Endothelial cell of umbilical vein (primary cell): Measurements from ENCODE around the gene GMPR2. TPM values are rescaled to one million over a fixed set of nuclear protein-coding genes. Genes with fewer than 3 reads are reported as not detected.

Source experiments
- BruUV-seq: library from RNA; stranded (reverse); fragments of 400-500 nt; replicated peaks from 2 replicates; lab custom pipeline; 2021; lab: Mats Ljungman, UMichigan
- CTCF ChIA-PET: fragments of 300-600, 350-600 bp; sonication (Branson Sonifier 250); formaldehyde crosslinking; loops from one replicate; lab custom pipeline; 2021; ENCODE audit warnings: antibody characterized with exemption, inconsistent platforms; lab: Charles Lee
- POLR2A ChIA-PET: fragments of 300-600, 350-600 bp; sonication (Branson Sonifier 250); formaldehyde crosslinking; loops from one replicate; lab custom pipeline; 2021; ENCODE audit warnings: antibody characterized with exemption, inconsistent platforms; lab: Charles Lee
- DNase-seq: peaks from one replicate; pipeline ENCODE4 v3.0.0-alpha.2; 2011; ENCODE audit warnings: low read depth, low spot score
- FAIRE-seq: peaks from 2 replicates; lab custom pipeline; 2011; peaks lifted over from hg19 to GRCh38; lab: Jason Lieb, UNC
- H2AFZ ChIP-seq: 2 replicates; pipeline ENCODE4 v1.6.0; 2012; ENCODE audit warnings: low read depth, low read length, control low read depth, inconsistent platforms
- H3K27ac ChIP-seq: 2 replicates; pipeline ENCODE4 v1.5.1; 2011; ENCODE audit warnings: low read depth, mild to moderate bottlenecking, control low read depth, low read length, moderate library complexity; ENCODE audit not compliant: insufficient read depth
- H3K27me3 ChIP-seq, 2 experiments: 2 replicates each; pipeline versions ENCODE4 v1.6.0 to v1.6.1; 2011; ENCODE audit warnings: low read length in 2 of 2, mixed read lengths in 1 of 2; ENCODE audit not compliant: control insufficient read depth in 2 of 2, insufficient read depth in 2 of 2
- H3K36me3 ChIP-seq, 2 experiments: 2 replicates in 1 of 2; 3 replicates in 1 of 2; pipeline ENCODE4 v1.5.1; 2011; ENCODE audit warnings: low read length in 2 of 2, mild to moderate bottlenecking in 1 of 2, moderate library complexity in 1 of 2; ENCODE audit not compliant: control insufficient read depth in 2 of 2, insufficient read depth in 2 of 2; ENCODE audit errors: extremely low read depth in 1 of 2
- H3K4me1 ChIP-seq: 3 replicates; pipeline ENCODE4 v1.5.1; 2011; ENCODE audit warnings: mild to moderate bottlenecking, low read length; ENCODE audit not compliant: control insufficient read depth, insufficient read depth; ENCODE audit errors: extremely low read depth
- H3K4me2 ChIP-seq: 2 replicates; pipeline ENCODE4 v1.6.1; 2011; ENCODE audit warnings: low read length, control low read depth, mixed read lengths; ENCODE audit not compliant: insufficient read depth
- H3K4me3 ChIP-seq, 3 experiments: fragments of 200-600 bp in 1 of 3; sonication (generic), shearing (Covaris generic) in 1 of 3; replicated peaks in 1 of 3; 2 replicates each; pipeline ENCODE4 v1.5.1; 2011 to 2016; ENCODE audit warnings: control low read depth in 3 of 3, low read length in 3 of 3, mild to moderate bottlenecking in 2 of 3, inconsistent platforms in 1 of 3, low read depth in 1 of 3, moderate library complexity in 1 of 3; ENCODE audit not compliant: insufficient read depth in 1 of 3
- H3K79me2 ChIP-seq: 2 replicates; pipeline ENCODE4 v1.6.0; 2012; ENCODE audit warnings: low read length, inconsistent platforms; ENCODE audit not compliant: control insufficient read depth, insufficient read depth
- H3K9ac ChIP-seq: replicated peaks from 2 replicates; pipeline ENCODE3; 2011; ENCODE audit warnings: low read length, control low read depth; ENCODE audit not compliant: insufficient read depth; ENCODE audit errors: extremely low read depth
- H3K9me1 ChIP-seq: replicated peaks from 3 replicates; pipeline ENCODE4 v1.6.0; 2011; ENCODE audit warnings: mild to moderate bottlenecking, low read length; ENCODE audit not compliant: control insufficient read depth, insufficient read depth; ENCODE audit errors: extremely low read depth
- H3K9me3 ChIP-seq: replicated peaks from 2 replicates; pipeline ENCODE4 v1.5.1; 2012; ENCODE audit warnings: low read length, inconsistent platforms; ENCODE audit not compliant: control insufficient read depth, insufficient read depth
- H4K20me1 ChIP-seq: replicated peaks from 2 replicates; pipeline ENCODE3; 2011; ENCODE audit warnings: mild to moderate bottlenecking, low read length; ENCODE audit not compliant: control insufficient read depth, insufficient read depth; ENCODE audit errors: extremely low read depth
- CTCF ChIP-seq, 2 donors: IDR thresholded peaks; 1 replicate in 1 of 2; 2 replicates in 1 of 2; pipeline ENCODE4 v1.5.1; 2011; ENCODE audit warnings: low read length in 2 of 2, mild to moderate bottlenecking in 2 of 2, moderate library complexity in 2 of 2, control low read depth in 1 of 2, inconsistent platforms in 1 of 2, low read depth in 1 of 2; ENCODE audit not compliant: insufficient read depth in 1 of 2; ENCODE audit errors: extremely low read depth in 1 of 2
- EZH2 ChIP-seq: IDR thresholded peaks from 2 replicates; pipeline ENCODE4 v1.6.1; 2012; ENCODE audit warnings: borderline replicate concordance, low read depth, mild to moderate bottlenecking, moderate library complexity, low read length, inconsistent platforms; ENCODE audit not compliant: severe bottlenecking
- FOS ChIP-seq: IDR thresholded peaks from 2 replicates; pipeline ENCODE4 v1.6.1; 2011; ENCODE audit warnings: mild to moderate bottlenecking, low read length, moderate library complexity, borderline replicate concordance; ENCODE audit not compliant: insufficient read depth
- GATA2 ChIP-seq: IDR thresholded peaks from 2 replicates; pipeline ENCODE4 v1.7.0; 2011; ENCODE audit warnings: low read depth, mild to moderate bottlenecking, moderate library complexity, mixed read lengths, low read length; ENCODE audit not compliant: insufficient read length, insufficient read depth
- JUN ChIP-seq: IDR thresholded peaks from 2 replicates; pipeline ENCODE4 v1.6.1; 2011; ENCODE audit warnings: borderline replicate concordance, low read depth; ENCODE audit not compliant: insufficient read length, insufficient read depth
- MAX ChIP-seq: IDR thresholded peaks from 2 replicates; pipeline ENCODE4 v1.6.1; 2011; ENCODE audit not compliant: insufficient read depth, insufficient read length
- MYC ChIP-seq: IDR thresholded peaks from one replicate; pipeline ENCODE4 v1.6.1; 2011; ENCODE audit warnings: mild to moderate bottlenecking, low read depth, low read length
- POLR2A ChIP-seq: IDR thresholded peaks from 2 replicates; pipeline ENCODE4 v1.6.1; 2012; ENCODE audit warnings: low read depth, mild to moderate bottlenecking, control low read depth, low read length
- POLR2AphosphoS5 ChIP-seq: IDR thresholded peaks from 2 replicates; pipeline ENCODE4 v1.6.1; 2012; ENCODE audit warnings: low read depth, mild to moderate bottlenecking, control low read depth, low read length, moderate library complexity; ENCODE audit not compliant: insufficient read depth
- dilution Hi-C: fragments of 300-500 bp; cut with MboI; formaldehyde crosslinking; loops from one replicate; pipeline ENCODE4 v1.15.0; 2019; ENCODE audit warnings: low sequenced_read_pairs; ENCODE audit not compliant: extremely low pct_ligation_motif_present
- intact Hi-C: fragments of 100-400 bp; cut with micrococcal nuclease; formaldehyde crosslinking; loops from one replicate; pipeline ENCODE4 v1.10.0; 2022
- polyA plus RNA-seq, 4 experiments: library from polyadenylated mRNA; depleted of rRNA in 3 of 4; stranded (reverse) in 3 of 4; unstranded in 1 of 4; fragments of >200 nt; gene quantifications; 2 replicates each; pipeline versions ENCODE4 v1.2.1 to v1.2.3, GENCODE V29; 2011 to 2012; ENCODE audit warnings: missing spikeins in 1 of 4
- total RNA-seq: library from RNA; stranded (reverse); gene quantifications from 2 replicates; pipeline ENCODE4 v1.2.3, GENCODE V29; 2021

Gene GMPR2
- total and polyA plus RNA-seq, 2 donors (not counting 3 experiments of a cell fraction or from before 2014, with no cell fraction given): 58.1 to 61.8 TPM

- peaks cover 0 to 2% of the 10 kb centered on the region in 2 experiments for H3K36me3 ChIP-seq
- no peaks in the 10 kb centered on the region for H4K20me1 ChIP-seq
- no peaks in the 10 kb centered on the region for H3K79me2 ChIP-seq
- H3K27ac ChIP-seq: no peak overlapping the region
- DNase-seq (no peak), FAIRE-seq (no peak)
- no peak overlapping the region for H3K4me3 ChIP-seq
- intact Hi-C loops: no loop called here
- no peaks in the 10 kb centered on the region for H3K4me1 ChIP-seq
- no TSS peak for BruUV-seq
- no peak overlapping the region for H3K4me2 ChIP-seq
- TF ChIP-seq MAX (no peak), GATA2 (no peak), EZH2 (no peak), POLR2A (no peak), MYC (no peak), FOS (no peak), JUN (no peak), POLR2AphosphoS5 (no peak), CTCF (IDR thresholded peaks at IDR 0.05; ENCODE audit: extremely low read depth in 1 of 2, insufficient read depth in 1 of 2, low read depth in 1 of 2, low read length in 2 of 2) (no peak)
- no peak overlapping the region for H3K9ac ChIP-seq
- no peaks in the 10 kb centered on the region for H3K9me3 ChIP-seq
- POLR2A ChIA-PET: no interaction called here
- CTCF ChIA-PET: interaction anchor here (1.3 kb wide), 1 partner anchor 10 kb away, joined by 5 read pairs; the partner anchor contains the start of gene RABGGTA
- H2AFZ ChIP-seq: no peak overlapping the region
- H3K9me1 ChIP-seq: no peaks in the 10 kb centered on the region
- dilution Hi-C loops: no loop called here
- H3K27me3 ChIP-seq: no peaks in the 10 kb centered on the region
These were observed 28.7 kb downstream of the GMPR2 start for GRCh38 chr14:24261256-24261968.
